ENCODE data around the gene ARFIP2.

GRCh38 chr11:6526411-6527135, 45.4 kb upstream of the ARFIP2 start:
- TF ChIP-seq, protein P1, sequence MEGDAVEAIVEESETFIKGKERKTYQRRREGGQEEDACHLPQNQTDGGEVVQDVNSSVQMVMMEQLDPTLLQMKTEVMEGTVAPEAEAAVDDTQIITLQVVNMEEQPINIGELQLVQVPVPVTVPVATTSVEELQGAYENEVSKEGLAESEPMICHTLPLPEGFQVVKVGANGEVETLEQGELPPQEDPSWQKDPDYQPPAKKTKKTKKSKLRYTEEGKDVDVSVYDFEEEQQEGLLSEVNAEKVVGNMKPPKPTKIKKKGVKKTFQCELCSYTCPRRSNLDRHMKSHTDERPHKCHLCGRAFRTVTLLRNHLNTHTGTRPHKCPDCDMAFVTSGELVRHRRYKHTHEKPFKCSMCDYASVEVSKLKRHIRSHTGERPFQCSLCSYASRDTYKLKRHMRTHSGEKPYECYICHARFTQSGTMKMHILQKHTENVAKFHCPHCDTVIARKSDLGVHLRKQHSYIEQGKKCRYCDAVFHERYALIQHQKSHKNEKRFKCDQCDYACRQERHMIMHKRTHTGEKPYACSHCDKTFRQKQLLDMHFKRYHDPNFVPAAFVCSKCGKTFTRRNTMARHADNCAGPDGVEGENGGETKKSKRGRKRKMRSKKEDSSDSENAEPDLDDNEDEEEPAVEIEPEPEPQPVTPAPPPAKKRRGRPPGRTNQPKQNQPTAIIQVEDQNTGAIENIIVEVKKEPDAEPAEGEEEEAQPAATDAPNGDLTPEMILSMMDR (optimal IDR thresholded peaks at IDR 0.05 in 1 of 3, IDR thresholded peaks at IDR 0.05 in 1 of 3, conservative IDR thresholded peaks at IDR 0.05 in 1 of 3; ENCODE audit: extremely low read depth in 1 of 3, insufficient read depth in 2 of 3, low read length in 3 of 3) = no peak
- TF ChIP-seq EZH2 (IDR thresholded peaks at IDR 0.05; ENCODE audit: low read length) = no peak

Measured in keratinocyte (primary cell).